GM21390 (cell line): ENCODE data around the gene ZNF106.

ENCODE experiments used
- ATAC-seq: cut with Tn5 transposase; IDR thresholded peaks from one replicate; pipeline ENCODE4 v1.9.1; 2021; ENCODE audit not compliant: unreplicated experiment

Gene ZNF106

DNA sequence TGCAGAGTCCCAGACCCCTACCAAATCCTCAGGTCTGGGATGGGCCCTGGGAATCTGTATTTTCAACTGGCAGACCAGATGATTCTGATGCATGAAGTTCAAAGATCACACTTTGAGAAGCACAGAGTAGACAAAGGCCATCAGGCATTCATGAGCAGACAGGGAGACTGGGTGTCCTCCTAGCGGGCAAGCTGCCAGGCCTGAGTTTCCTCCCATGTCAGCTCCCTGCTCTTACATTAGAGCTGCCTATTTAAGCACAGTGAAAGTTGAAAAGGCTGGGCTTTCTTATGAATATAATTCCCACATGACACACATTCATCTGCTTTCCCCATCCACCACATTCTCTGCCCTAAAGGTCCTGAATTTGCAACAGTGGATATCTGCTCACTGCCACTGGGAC, 117.7 kb downstream of the ZNF106 start:
- no peak for ATAC-seq

DNA sequence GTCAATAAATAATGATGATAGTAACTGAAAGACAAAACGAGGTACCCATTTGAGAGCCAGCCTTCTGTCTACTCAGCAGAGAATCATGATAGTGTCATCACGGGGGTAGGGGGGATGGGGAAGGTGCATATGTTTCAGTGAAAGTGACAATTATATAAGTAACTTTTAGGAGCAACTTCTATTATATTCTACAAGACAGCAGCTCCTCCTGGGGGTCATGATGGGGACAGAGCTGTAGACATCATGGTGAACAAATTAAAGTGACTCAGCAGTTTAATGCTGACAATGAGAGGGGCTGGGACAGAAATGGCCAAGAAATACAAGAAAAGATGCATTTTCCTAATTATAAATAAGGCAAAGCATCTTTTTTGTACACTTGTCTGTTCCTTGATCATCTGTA, 119.8 kb downstream of the ZNF106 start:
- no peak for ATAC-seq

DNA sequence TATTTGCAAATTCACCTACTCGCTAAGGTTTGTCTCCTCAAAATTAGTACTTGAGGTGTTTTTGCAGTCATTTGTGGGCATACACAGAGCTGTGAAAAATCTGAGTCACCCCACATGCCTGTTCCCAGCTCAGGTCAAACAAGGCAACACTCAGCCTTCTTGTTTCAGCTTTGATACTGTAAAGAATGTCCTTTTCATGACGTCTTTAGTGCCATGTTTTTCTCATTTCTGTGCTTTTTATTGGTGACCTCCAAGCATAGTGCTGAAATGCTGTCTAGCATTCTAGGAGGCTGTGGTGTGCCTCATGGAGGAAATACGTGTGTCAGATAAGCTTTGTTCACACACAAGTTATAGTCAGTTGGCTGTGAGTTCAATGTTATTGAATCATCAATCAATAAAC, 122.8 kb downstream of the ZNF106 start:
- ATAC-seq, result no peak

DNA sequence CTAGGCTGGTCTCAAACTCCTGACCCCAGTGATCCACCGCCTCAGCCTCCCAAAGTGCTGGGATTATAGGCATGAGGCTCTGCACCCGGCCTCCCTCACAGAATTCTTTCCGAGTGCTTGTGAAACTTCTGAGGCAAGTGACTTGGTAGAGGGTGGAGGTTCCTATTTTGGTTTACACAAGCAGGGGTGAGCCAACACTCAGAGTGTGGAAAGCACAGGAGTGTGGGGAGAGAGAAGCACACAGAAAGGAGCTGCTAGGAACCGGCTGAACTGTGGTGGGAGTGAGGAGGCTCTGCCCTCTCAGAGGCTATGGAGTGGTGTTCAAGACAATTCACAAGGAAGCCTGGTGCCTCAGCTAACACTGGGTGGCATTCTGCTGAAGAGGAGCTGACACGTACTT, 123.9 kb downstream of the ZNF106 start:
- ATAC-seq, result no peak

GRCh38 chr15:42365921-42366550, 124.9 kb downstream of the ZNF106 start:
- no peak for ATAC-seq

DNA sequence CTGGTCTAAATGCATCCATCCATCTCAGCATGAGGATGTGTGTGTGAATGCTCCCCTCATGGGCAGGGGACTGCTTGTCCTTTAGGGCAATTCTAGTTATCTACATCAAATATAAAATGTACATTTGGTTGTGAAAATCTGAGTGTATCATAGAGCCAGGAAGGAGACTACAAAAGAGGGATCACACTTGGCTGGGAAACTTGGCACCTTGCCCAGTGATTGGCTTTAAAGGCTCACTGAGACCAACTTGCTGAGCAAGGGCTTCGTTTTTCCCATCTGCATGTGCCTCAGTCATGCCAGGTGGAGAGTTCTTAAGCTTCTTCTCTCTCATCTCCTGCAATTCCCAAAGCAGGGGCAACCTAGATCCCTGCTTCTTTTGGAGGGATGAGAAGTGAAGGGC, 126.4 kb downstream of the ZNF106 start:
- no peak for ATAC-seq

- ATAC-seq, result no peak
Measured at GRCh38 chr15:42363942-42364341, 127.0 kb downstream of the ZNF106 start.

GRCh38 chr15:42363487-42363886, 127.5 kb downstream of the ZNF106 start:
- no peak for ATAC-seq
